Measurements from ENCODE around the gene RGMB.

The RGMB gene

DNA sequence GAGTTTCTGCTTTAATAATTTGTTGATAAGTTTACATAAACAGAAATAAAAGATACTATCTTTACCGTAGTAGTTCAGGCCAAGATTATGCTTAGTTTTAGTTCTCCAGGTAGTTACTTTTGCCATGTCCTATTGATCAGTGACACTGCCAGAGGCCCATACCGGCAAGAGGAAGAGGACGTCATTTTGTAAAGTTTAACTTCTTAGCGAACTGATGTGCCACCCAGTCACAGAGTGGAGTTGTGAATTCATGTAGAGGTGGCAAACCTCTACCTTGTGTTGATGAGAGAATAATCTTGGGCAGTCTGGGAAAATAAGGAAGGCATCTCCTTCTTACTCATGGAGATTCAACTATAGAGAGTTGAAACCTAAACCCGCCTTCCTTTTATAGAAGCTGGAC is 21.8 kb downstream of the RGMB start:
- TF ChIP-seq TAF1 (IDR thresholded peaks at IDR 0.05; ENCODE audit: borderline replicate concordance, insufficient read depth, low read length) (no peak), FOXP2 (optimal IDR thresholded peaks at IDR 0.05; ENCODE audit: borderline replicate concordance, extremely low read depth, extremely low read length, insufficient read depth) (no peak), SIN3A (IDR thresholded peaks at IDR 0.05; ENCODE audit: borderline replicate concordance, insufficient read depth, low read length) (no peak), POLR2AphosphoS5 (IDR thresholded peaks at IDR 0.05; ENCODE audit: low read depth, low read length) (no peak)
- TF ChIP-seq, protein P1, sequence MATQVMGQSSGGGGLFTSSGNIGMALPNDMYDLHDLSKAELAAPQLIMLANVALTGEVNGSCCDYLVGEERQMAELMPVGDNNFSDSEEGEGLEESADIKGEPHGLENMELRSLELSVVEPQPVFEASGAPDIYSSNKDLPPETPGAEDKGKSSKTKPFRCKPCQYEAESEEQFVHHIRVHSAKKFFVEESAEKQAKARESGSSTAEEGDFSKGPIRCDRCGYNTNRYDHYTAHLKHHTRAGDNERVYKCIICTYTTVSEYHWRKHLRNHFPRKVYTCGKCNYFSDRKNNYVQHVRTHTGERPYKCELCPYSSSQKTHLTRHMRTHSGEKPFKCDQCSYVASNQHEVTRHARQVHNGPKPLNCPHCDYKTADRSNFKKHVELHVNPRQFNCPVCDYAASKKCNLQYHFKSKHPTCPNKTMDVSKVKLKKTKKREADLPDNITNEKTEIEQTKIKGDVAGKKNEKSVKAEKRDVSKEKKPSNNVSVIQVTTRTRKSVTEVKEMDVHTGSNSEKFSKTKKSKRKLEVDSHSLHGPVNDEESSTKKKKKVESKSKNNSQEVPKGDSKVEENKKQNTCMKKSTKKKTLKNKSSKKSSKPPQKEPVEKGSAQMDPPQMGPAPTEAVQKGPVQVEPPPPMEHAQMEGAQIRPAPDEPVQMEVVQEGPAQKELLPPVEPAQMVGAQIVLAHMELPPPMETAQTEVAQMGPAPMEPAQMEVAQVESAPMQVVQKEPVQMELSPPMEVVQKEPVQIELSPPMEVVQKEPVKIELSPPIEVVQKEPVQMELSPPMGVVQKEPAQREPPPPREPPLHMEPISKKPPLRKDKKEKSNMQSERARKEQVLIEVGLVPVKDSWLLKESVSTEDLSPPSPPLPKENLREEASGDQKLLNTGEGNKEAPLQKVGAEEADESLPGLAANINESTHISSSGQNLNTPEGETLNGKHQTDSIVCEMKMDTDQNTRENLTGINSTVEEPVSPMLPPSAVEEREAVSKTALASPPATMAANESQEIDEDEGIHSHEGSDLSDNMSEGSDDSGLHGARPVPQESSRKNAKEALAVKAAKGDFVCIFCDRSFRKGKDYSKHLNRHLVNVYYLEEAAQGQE (IDR thresholded peaks at IDR 0.05; ENCODE audit: insufficient read depth in 1 of 2, low read depth in 2 of 2, low read length in 2 of 2): no peak

DNA sequence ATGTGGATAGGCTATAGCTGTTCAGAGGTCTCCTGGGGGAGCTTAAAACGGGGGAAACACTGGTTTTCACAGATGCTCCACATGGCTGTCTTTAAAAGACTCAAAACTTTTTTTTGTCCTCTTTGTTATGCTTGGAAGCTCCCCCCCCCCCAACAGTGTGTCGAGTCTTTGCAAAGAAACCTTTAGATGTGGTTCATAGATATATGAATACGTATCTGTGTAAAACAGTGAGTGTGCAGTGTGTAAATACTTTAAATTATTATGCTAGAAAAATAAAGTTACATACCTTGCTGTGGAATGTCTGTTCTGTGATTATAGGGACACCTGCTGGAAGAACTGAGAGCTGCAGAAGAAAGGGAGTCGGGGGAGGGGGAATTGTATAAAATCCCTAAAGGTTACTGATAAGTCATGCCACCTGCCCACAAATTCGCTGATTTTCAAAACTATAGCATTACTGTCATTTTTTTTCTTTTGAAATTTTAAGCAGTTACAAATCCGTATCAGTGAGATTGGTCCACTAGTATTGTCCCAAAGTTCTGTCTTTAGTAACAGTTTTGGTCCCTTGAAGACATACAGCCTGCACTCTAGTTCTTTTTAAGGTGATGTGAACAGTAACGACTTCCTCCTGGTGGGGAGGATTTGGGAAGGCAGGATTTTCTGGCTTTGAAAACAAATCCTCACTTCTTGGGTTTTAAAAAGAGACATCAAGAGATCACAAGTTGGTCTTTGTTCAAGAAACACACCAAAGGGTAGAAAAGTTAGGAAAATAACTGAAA is 22.9 kb downstream of the RGMB start:
- TF ChIP-seq SIN3A (IDR thresholded peaks at IDR 0.05; ENCODE audit: borderline replicate concordance, insufficient read depth, low read length) (no peak), TAF1 (IDR thresholded peaks at IDR 0.05; ENCODE audit: borderline replicate concordance, insufficient read depth, low read length) (no peak), FOXP2 (optimal IDR thresholded peaks at IDR 0.05; ENCODE audit: borderline replicate concordance, extremely low read depth, extremely low read length, insufficient read depth) (no peak), POLR2AphosphoS5 (IDR thresholded peaks at IDR 0.05; ENCODE audit: low read depth, low read length) (no peak)
- TF ChIP-seq, protein P1 (IDR thresholded peaks at IDR 0.05; ENCODE audit: insufficient read depth in 1 of 2, low read depth in 2 of 2, low read length in 2 of 2): no peak

DNA sequence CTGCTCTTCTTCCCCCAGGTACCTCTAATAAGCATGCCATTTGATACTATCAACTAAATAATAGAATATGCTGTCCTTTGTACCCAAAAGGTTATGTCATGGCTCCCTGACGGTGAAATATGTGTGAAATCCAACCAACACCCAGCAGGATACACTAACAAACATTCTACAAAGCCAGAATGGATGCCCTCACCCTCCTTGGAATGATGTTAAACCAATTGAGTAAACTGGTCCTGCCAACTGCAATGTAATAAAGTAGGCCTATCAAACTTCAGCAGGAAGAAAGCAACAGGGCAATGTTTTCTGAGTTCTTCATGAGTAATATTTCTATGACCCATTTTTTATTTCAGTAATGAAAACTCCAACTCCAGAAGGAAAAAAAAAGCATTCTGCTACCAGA is 24.9 kb downstream of the RGMB start:
- no peak for TF ChIP-seq FOXP2 (optimal IDR thresholded peaks at IDR 0.05; ENCODE audit: borderline replicate concordance, extremely low read depth, extremely low read length, insufficient read depth)

DNA sequence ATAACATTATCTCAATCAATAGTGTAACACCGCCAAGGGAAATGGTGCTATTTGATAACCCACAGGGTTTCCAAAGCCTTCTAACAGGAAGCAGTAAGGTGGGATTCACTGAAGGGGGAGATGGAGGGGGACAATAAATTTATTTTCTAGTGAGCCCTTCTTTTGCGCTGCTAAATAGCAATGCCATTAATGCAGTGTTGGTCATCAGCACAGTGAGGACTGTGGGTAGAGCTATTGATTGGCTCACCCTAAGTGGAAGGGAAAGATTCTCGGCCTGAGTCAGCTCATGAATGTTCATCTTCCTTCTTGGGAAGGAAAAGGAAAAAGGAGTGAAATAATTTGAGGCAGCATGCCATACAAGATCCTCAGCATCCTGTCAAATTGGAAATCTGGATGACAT is 25.4 kb downstream of the RGMB start:
- TF ChIP-seq TAF1 (IDR thresholded peaks at IDR 0.05; ENCODE audit: borderline replicate concordance, insufficient read depth, low read length) (no peak), SIN3A (IDR thresholded peaks at IDR 0.05; ENCODE audit: borderline replicate concordance, insufficient read depth, low read length) (no peak)

DNA sequence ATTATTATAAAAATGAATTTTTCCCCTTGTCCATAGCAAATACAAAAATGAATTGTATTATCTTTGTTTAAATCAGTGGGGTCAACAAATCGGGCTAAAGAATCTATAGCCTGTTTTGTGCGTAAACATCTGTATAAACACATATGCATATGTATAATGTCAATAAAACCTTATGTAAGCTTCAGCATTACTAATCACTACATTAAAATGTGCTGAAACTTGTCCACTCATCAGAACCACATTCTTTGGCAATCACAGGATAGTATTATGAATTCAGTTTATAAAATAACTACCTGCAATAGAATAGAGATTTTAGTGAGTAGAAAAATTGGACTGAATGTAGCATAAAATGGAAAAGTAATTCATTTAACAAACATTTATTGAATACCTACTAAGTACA is 30.6 kb downstream of the RGMB start:
- TF ChIP-seq TAF1 (IDR thresholded peaks at IDR 0.05; ENCODE audit: borderline replicate concordance, insufficient read depth, low read length) (no peak), POLR2AphosphoS5 (IDR thresholded peaks at IDR 0.05; ENCODE audit: low read depth, low read length) (no peak), SIN3A (IDR thresholded peaks at IDR 0.05; ENCODE audit: borderline replicate concordance, insufficient read depth, low read length) (no peak), FOXP2 (optimal IDR thresholded peaks at IDR 0.05; ENCODE audit: borderline replicate concordance, extremely low read depth, extremely low read length, insufficient read depth) (no peak)
- TF ChIP-seq, protein P1 (IDR thresholded peaks at IDR 0.05; ENCODE audit: insufficient read depth in 1 of 2, low read depth in 2 of 2, low read length in 2 of 2): no peak

DNA sequence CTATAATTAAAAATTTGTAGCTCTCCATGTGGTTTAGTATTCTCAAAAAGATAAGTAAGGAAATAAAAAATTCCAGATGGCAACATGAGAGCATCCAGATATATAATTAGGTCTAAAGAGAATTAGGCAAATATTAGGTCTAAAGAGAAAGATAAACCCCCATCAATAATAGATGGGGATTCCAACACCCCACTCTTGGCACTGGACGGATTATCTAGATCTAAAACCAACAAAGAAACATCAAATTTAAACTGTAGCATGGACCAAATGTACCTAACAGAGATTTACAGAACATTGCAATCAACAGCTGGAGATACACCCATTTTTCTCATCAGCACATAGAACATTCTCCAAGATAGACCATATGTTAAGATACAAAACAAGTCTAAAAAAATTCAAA is 31.6 kb downstream of the RGMB start:
- no peak for TF ChIP-seq FOXP2 (optimal IDR thresholded peaks at IDR 0.05; ENCODE audit: borderline replicate concordance, extremely low read depth, extremely low read length, insufficient read depth)
- TF ChIP-seq SIN3A (IDR thresholded peaks at IDR 0.05; ENCODE audit: borderline replicate concordance, insufficient read depth, low read length): no peak
- TF ChIP-seq, protein P1 (IDR thresholded peaks at IDR 0.05; ENCODE audit: insufficient read depth in 1 of 2, low read depth in 2 of 2, low read length in 2 of 2): no peak
